HepG2 (cell line): ENCODE measurements around the gene TPX2. TPM values are rescaled to one million over a fixed set of nuclear protein-coding genes. Genes with fewer than 3 reads are reported as not detected.

Source experiments
- DPF2 ChIP-seq: sonication (generic); formaldehyde crosslinking; IDR thresholded peaks from 2 replicates; pipeline ENCODE4 v1.4.0; 2020; ENCODE audit warnings: mild to moderate bottlenecking, low read depth, missing genetic modification reagents, borderline replicate concordance
- KLF12 ChIP-seq: sonication (generic); formaldehyde crosslinking; IDR thresholded peaks from 2 replicates; pipeline ENCODE4 v1.4.0; 2020; ENCODE audit warnings: missing genetic modification reagents, borderline replicate concordance
- MAFK ChIP-seq, 2 experiments: IDR thresholded peaks in 1 of 2; conservative IDR thresholded peaks in 1 of 2; 2 replicates each; pipeline ENCODE4 v1.6.1; 2011; ENCODE audit warnings: improper control_type of control experiment in 2 of 2, low read length in 2 of 2
- NCOA5 ChIP-seq: sonication (generic); formaldehyde crosslinking; IDR thresholded peaks from 2 replicates; pipeline ENCODE4 v1.4.0; 2020; ENCODE audit warnings: missing genetic modification reagents
- NCOR1 ChIP-seq: fragments of 200-600 bp; sonication (generic); IDR thresholded peaks from 2 replicates; pipeline ENCODE4 v1.7.0; 2017; ENCODE audit warnings: antibody characterized with exemption, low read length, borderline replicate concordance
- RBFOX2 ChIP-seq: fragments of 200-400 bp; formaldehyde crosslinking; IDR thresholded peaks from 2 replicates; pipeline ENCODE4 v1.6.1; 2017; ENCODE audit warnings: low read depth, mild to moderate bottlenecking, low read length
- RFX5 ChIP-seq: IDR thresholded peaks from 2 replicates; pipeline ENCODE4 v1.6.1; 2011; ENCODE audit warnings: low read depth, low read length, improper control_type of control experiment
- SRSF9 ChIP-seq: fragments of 200-400 bp; formaldehyde crosslinking; IDR thresholded peaks from 2 replicates; pipeline ENCODE4 v1.6.1; 2018; ENCODE audit warnings: borderline replicate concordance, mild to moderate bottlenecking, low read depth, low read length; ENCODE audit not compliant: insufficient read depth, poor library complexity, severe bottlenecking
- THAP11 ChIP-seq: IDR thresholded peaks from 2 replicates; pipeline ENCODE4 v1.6.1; 2016; ENCODE audit warnings: missing biosample characterization, missing genetic modification reagents
- U2AF2 ChIP-seq: fragments of 200-400 bp; formaldehyde crosslinking; IDR thresholded peaks from 2 replicates; pipeline ENCODE4 v1.6.1; 2017; ENCODE audit warnings: low read depth, mild to moderate bottlenecking, low read length
- ZFP82 ChIP-seq: sonication (generic); formaldehyde crosslinking; IDR thresholded peaks from 2 replicates; pipeline ENCODE4 v1.5.1; 2020; ENCODE audit warnings: mild to moderate bottlenecking, missing genetic modification reagents, borderline replicate concordance
- ZFY ChIP-seq: sonication (generic); formaldehyde crosslinking; IDR thresholded peaks from 2 replicates; pipeline ENCODE4 v1.4.0; 2020; ENCODE audit warnings: missing genetic modification reagents
- ZFYVE20 ChIP-seq: sonication (generic); formaldehyde crosslinking; IDR thresholded peaks from 2 replicates; pipeline ENCODE4 v1.8.0; 2023; ENCODE audit warnings: low read depth, mild to moderate bottlenecking, moderate library complexity, missing genetic modification reagents, borderline replicate concordance
- ZNF556 ChIP-seq: sonication (generic); formaldehyde crosslinking; IDR thresholded peaks from 2 replicates; pipeline ENCODE4 v1.4.0; 2020; ENCODE audit warnings: mild to moderate bottlenecking, missing genetic modification reagents, borderline replicate concordance
- ZNF766 ChIP-seq: sonication (generic); formaldehyde crosslinking; IDR thresholded peaks from 2 replicates; pipeline ENCODE4 v1.5.0; 2020; ENCODE audit warnings: missing genetic modification reagents, borderline replicate concordance
- polyA plus RNA-seq, 8 experiments: library from polyadenylated mRNA; depleted of rRNA in 3 of 8; stranded (reverse) in 7 of 8; unstranded in 1 of 8; fragments of >200 nt; fragmentation: Illumina TruSeq in 4 of 8; extraction: Trizol in 4 of 8; gene quantifications; 2 replicates each; pipeline versions ENCODE4 v1.2.1 to v1.2.3, GENCODE V29; 2011 to 2016; ENCODE audit warnings: low read depth in 4 of 8, missing spikeins in 1 of 8, mixed read lengths in 1 of 8; ENCODE audit not compliant: insufficient read depth in 1 of 8
- total RNA-seq, 5 experiments: library from RNA; depleted of rRNA; stranded (reverse); fragments of >200 nt; fragmentation: Illumina TruSeq; extraction: Trizol; gene quantifications; 2 replicates each; pipeline ENCODE4 v1.2.3, GENCODE V29; 2016; ENCODE audit warnings: low read depth in 1 of 5
- TF ChIP-seq, protein P1 (sequence below): sonication (generic); formaldehyde crosslinking; IDR thresholded peaks from 2 replicates; pipeline ENCODE4 v1.8.1; 2023; ENCODE audit warnings: missing genetic modification reagents, inconsistent platforms, borderline replicate concordance
- TF ChIP-seq, protein P2 (sequence below): sonication (generic); formaldehyde crosslinking; conservative IDR thresholded peaks from 2 replicates; pipeline ENCODE4 v1.4.0; 2020; ENCODE audit warnings: missing genetic modification reagents
- TF ChIP-seq, protein P3 (sequence below): IDR thresholded peaks from 2 replicates; pipeline ENCODE4 v1.4.0; 2020; ENCODE audit warnings: mild to moderate bottlenecking, missing genetic modification reagents
- TF ChIP-seq, protein P4 (sequence below): sonication (generic); formaldehyde crosslinking; IDR thresholded peaks from 2 replicates; pipeline ENCODE4 v1.4.0; 2020; ENCODE audit warnings: missing genetic modification reagents

TPX2 gene
- total and polyA plus RNA-seq, 2 of the 13 experiments (the other 11 are each of a cell fraction or from before 2014, with no cell fraction given) = 34.3 to 124 TPM

DNA sequence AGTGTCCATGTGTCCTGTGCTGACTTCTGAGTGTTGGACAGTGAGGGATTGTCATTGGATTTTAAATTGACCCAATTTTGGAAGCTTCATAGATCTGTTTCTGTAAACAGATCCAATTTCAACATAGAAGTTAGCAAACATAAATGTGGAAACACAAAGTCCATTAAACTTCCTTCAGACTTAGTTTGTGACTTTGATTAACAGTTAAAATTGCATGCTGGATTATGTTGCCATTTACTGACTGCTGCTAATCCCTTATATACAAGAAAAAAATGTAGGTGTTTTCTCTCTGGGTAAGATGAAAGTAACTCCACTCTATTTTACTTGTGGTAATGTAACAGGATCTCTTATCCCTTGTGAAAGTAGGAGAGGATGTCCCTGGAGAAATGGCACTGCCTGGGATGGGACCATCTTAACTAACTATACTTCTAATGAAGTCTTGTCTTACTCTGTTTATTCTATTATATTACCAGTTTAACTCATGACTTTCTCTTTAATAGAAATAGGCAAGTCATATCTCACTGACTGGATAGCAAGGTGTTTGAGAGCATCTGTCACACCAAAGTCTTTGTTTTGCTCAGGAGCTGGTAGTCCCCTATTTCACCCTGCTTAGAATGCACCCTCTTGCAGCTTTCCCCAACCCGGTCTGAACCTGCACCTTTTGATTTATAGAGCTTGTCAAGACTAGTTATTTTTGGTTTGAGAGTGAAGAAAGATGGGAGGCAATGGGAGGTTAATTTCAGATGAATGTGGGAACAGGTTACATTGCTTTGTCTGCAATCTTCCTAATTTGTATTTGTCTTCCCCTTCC, 7.2 kb downstream of the TPX2 start (continued):
- TF ChIP-seq, protein P1, sequence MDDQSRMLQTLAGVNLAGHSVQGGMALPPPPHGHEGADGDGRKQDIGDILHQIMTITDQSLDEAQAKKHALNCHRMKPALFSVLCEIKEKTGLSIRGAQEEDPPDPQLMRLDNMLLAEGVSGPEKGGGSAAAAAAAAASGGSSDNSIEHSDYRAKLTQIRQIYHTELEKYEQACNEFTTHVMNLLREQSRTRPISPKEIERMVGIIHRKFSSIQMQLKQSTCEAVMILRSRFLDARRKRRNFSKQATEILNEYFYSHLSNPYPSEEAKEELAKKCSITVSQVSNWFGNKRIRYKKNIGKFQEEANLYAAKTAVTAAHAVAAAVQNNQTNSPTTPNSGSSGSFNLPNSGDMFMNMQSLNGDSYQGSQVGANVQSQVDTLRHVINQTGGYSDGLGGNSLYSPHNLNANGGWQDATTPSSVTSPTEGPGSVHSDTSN = no peak
- TF ChIP-seq, protein P2, sequence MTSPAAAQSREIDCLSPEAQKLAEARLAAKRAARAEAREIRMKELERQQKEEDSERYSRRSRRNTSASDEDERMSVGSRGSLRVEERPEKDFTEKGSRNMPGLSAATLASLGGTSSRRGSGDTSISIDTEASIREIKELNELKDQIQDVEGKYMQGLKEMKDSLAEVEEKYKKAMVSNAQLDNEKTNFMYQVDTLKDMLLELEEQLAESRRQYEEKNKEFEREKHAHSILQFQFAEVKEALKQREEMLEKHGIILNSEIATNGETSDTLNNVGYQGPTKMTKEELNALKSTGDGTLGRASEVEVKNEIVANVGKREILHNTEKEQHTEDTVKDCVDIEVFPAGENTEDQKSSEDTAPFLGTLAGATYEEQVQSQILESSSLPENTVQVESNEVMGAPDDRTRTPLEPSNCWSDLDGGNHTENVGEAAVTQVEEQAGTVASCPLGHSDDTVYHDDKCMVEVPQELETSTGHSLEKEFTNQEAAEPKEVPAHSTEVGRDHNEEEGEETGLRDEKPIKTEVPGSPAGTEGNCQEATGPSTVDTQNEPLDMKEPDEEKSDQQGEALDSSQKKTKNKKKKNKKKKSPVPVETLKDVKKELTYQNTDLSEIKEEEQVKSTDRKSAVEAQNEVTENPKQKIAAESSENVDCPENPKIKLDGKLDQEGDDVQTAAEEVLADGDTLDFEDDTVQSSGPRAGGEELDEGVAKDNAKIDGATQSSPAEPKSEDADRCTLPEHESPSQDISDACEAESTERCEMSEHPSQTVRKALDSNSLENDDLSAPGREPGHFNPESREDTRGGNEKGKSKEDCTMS (CRISPR knock-in tag) = no peak
- TF ChIP-seq ZFP82 (CRISPR knock-in tag) (no peak), NCOR1 (no peak), THAP11 (CRISPR knock-in tag) (0 out of 2 replicates have a peak, but pooled peaks have one; percentile 23), RBFOX2 (0 out of 2 replicates have a peak, but pooled peaks have one; percentile 19), ZNF766 (CRISPR knock-in tag) (no peak), KLF12 (CRISPR knock-in tag) (no peak), U2AF2 (no peak), ZFYVE20 (CRISPR knock-in tag) (no peak), RFX5 (no peak), DPF2 (CRISPR knock-in tag) (no peak), ZNF556 (no peak), NCOA5 (no peak), ZFY (CRISPR knock-in tag) (no peak), MAFK (conservative IDR thresholded peaks at IDR 0.05 in 1 of 2, IDR thresholded peaks at IDR 0.05 in 1 of 2; ENCODE audit: low read length in 2 of 2) (no peak), SRSF9 (no peak)
- TF ChIP-seq, protein P3, sequence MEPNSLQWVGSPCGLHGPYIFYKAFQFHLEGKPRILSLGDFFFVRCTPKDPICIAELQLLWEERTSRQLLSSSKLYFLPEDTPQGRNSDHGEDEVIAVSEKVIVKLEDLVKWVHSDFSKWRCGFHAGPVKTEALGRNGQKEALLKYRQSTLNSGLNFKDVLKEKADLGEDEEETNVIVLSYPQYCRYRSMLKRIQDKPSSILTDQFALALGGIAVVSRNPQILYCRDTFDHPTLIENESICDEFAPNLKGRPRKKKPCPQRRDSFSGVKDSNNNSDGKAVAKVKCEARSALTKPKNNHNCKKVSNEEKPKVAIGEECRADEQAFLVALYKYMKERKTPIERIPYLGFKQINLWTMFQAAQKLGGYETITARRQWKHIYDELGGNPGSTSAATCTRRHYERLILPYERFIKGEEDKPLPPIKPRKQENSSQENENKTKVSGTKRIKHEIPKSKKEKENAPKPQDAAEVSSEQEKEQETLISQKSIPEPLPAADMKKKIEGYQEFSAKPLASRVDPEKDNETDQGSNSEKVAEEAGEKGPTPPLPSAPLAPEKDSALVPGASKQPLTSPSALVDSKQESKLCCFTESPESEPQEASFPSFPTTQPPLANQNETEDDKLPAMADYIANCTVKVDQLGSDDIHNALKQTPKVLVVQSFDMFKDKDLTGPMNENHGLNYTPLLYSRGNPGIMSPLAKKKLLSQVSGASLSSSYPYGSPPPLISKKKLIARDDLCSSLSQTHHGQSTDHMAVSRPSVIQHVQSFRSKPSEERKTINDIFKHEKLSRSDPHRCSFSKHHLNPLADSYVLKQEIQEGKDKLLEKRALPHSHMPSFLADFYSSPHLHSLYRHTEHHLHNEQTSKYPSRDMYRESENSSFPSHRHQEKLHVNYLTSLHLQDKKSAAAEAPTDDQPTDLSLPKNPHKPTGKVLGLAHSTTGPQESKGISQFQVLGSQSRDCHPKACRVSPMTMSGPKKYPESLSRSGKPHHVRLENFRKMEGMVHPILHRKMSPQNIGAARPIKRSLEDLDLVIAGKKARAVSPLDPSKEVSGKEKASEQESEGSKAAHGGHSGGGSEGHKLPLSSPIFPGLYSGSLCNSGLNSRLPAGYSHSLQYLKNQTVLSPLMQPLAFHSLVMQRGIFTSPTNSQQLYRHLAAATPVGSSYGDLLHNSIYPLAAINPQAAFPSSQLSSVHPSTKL (CRISPR knock-in tag) = 0 out of 2 replicates have a peak, but pooled peaks have one; percentile 13
- TF ChIP-seq, protein P4, sequence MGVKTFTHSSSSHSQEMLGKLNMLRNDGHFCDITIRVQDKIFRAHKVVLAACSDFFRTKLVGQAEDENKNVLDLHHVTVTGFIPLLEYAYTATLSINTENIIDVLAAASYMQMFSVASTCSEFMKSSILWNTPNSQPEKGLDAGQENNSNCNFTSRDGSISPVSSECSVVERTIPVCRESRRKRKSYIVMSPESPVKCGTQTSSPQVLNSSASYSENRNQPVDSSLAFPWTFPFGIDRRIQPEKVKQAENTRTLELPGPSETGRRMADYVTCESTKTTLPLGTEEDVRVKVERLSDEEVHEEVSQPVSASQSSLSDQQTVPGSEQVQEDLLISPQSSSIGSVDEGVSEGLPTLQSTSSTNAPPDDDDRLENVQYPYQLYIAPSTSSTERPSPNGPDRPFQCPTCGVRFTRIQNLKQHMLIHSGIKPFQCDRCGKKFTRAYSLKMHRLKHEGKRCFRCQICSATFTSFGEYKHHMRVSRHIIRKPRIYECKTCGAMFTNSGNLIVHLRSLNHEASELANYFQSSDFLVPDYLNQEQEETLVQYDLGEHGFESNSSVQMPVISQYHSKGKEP = no peak
